GM19099 (cell line): Measurements from ENCODE around the gene SLC6A6.

Experiments used
- POLR2A ChIP-seq: IDR thresholded peaks from 3 replicates; pipeline ENCODE4 v1.6.1; 2011; ENCODE audit warnings: low read depth; ENCODE audit not compliant: insufficient read length; ENCODE audit errors: extremely low read depth

SLC6A6 gene

DNA sequence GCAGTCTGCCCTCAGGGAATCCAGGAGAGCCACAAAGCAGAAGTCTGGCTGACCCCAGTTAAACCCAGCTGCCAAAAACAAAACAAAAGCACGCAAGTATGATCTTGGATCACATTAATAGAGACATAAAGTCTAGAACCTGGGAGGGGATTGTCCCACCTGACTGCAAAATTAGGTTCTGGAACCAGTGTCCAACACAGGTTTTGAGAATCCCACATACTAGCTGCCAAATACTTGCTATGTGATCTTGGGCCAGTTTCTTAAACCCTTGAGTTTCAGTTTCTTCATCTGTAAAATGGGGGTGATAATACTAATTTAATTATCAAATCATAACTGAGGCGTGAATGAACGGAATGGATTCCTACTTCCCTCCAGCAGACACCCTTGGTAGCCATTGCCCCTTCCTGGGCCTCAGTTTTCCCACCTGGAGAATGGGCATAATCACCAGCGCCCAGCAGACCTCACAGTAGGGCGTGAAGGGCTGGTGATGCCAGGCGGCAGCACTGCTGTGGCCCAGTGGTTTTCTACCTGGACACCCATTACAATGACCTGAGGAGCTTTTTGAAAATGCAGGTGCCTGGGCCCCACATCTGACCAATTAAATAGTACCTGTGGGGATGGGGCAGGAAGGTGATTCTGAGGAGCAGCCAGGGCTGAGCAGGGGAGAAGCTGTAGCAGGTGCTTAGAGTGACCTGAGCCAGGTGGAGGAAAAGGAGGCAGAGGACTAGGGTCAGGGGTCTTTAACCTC lies 105.5 kb downstream of the SLC6A6 start:
- TF ChIP-seq POLR2A, result no peak

DNA sequence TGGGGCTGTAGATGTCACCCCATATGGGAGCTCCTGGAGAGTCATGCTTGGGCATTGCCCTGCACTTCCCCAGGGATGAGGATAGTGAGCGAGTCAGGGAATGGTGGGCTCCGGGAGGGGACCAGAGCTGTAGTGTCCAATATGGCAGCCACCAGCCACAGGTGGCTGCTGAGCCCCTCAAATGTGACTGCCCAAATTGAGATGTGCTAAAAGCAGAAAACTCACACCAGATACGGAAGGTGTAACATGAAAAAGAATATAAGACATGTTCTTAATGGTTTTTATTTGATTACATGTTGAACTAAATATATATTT lies 106.1 kb downstream of the SLC6A6 start:
- TF ChIP-seq POLR2A, result no peak

DNA sequence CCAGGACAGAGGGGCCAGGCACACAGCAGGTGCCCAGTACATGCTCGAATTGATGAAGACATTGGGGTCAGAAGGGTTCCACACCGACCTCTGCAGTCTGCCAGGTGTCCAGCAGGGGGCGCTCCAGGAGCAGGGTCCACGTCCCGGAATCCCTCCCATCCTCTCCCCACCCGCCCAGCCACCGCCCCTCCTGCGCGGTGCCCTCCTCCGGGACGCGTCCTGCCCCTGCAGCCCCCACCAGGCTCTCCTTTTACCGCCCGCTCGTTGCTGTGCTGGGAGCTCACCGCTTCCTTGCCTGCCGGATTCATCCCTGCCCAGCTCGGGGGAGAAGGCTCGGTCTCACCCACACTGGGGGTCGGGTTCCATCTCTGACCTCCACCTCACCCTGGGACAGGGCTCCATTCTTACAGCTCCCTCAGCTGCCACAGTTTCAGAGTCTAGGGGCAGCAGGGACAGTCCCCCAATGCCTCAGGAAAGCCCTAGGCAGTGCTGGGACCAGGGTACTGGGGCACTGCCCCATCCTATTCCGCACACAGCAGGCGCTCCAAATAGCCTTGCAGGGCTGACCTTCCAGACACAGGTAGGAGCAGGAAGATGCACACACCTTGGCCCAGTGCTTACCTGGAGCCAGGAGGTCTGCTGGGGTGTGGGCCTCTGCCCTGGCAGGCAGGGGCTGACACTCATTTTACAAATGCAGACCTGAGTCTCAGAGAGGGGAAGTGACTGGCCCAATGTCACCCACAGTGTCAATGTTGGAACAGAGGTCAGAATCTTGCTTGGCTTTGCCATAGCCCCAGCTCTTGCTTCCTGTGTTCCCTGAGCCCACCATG lies 106.8 kb downstream of the SLC6A6 start:
- TF ChIP-seq POLR2A, result no peak

DNA sequence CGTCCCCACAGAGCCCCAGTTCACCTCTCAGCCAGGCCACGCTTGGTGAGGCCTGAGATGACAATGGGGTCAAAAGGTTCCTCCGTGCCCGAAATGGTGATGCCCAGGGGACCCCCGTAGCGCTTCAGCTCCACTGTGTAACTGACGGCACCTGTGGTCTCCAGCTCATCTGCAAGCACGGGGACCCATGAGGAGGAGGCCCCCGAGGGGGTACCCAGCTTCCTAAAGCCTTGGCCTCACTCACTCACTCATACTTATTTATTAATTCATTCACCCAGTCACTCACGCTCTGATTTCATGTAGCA lies 107.3 kb downstream of the SLC6A6 start:
- no peak for TF ChIP-seq POLR2A

DNA sequence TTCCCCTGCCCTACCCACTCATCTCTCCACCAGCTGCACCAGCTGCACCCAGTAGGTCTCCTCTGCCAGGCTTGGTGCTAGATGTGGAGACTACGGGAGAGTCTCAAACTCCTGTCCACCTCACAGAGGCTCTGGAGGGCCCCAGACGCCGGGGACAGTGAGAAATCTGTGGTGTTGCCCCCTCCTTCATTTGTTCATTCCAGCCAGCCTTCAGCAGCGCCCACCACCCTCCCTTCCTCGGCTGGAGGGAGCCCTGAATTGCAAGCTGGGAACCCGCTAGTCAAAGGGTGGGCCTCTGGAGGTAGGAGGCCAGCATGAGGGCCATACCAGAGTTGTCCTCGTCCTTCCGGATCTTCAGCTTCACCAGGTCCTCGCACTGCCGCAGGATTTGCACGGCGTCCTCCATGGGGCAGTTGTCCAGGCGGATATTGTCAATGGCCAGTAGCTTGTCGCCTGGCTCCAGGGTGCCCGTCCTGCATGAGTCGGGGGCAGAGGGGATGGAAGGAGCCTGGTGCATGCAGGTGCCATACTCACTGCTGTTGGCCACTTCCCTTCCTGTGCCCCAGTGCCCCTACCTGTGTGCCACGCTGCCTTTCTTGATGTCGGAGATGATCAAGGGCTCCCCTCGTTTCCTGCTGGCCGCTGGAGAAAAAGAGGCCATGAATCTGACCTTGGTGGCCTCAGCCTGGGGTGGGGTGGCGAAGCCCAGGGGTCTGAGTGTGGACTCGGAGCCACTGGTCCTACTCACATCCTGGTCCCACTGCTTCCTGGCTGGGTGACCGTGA lies 108.6 kb downstream of the SLC6A6 start:
- TF ChIP-seq POLR2A, result no peak

DNA sequence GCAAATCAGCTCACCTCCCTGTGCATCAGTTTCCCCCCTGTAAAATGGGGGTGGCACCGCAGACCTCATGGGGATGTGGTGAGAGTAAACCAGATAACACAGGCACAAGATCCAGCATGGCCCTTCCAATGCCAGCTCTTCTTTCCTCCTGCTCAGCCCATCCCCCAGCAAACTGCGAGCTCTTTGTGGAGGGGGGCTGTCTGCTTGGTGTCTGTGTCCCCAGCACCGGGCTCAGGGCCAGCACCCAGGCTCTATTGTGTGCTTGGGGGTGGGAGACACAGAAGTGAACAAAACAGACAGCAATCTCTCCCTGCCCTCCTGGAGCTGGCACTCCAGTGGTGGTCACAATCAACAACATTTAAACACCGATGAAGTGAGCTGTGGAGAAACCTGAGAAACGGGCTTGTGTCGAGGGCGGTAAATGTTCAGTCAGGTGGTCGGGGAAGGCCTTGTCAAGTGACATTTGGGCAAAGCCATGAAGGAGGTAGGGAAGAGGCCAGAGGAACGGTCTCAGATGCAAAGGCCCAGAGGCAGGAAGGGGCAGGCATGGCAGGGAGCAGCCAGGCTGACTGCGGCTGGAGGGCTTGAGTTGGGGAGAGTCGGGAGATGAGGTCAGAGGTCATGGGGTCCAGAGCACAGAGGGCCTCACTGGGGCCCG lies 109.3 kb downstream of the SLC6A6 start:
- no peak for TF ChIP-seq POLR2A

DNA sequence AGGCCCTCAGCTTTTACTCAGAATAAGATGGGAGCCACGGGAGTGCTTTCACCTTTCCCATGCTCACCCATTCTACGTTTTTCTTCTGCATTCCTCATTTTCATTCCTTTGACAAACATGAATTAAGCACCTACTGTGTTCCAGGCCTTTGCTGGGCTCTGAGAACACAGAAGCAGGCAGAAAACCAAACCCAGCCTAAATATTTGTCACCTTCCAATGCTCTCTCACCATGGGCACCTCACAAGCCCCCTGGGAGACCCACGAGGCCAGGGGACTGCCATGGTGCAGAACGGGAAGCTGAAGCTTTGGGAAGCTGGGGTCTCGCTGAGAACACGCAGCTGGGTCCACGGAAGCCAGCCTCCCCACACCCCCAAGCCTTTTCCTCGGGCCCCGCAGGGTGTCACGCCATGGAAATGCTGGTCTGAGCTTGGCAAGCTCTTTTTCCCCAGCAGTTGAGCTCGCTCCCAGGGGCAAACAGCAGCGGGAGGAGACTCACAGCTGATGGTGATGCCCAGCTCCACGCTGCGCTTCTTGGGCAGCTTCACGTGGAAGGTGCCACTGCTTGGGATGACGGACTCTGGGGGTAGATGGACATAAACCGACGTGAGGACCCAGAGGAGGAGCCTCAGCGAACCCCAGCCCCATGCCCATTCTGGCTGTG lies 110.0 kb downstream of the SLC6A6 start:
- no peak for TF ChIP-seq POLR2A

DNA sequence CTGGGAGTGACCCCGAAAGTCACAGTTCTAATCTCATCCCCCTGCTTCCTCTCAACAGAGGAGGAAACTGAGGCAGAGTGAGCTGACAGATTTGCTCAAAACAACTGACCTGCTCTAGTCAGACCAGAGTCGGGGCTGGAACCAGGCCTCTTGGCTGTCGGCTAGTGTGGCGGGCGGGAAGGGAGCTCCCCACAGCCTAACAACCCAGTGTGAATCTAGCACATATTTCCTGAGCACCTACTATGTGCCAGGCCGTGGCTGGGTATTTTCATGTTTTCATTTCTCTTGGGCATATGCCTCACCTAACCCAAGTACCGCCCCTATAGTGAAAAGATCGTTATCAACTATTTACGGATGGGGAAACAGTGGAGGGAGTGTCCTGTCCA lies 110.5 kb downstream of the SLC6A6 start:
- TF ChIP-seq POLR2A, result no peak

DNA sequence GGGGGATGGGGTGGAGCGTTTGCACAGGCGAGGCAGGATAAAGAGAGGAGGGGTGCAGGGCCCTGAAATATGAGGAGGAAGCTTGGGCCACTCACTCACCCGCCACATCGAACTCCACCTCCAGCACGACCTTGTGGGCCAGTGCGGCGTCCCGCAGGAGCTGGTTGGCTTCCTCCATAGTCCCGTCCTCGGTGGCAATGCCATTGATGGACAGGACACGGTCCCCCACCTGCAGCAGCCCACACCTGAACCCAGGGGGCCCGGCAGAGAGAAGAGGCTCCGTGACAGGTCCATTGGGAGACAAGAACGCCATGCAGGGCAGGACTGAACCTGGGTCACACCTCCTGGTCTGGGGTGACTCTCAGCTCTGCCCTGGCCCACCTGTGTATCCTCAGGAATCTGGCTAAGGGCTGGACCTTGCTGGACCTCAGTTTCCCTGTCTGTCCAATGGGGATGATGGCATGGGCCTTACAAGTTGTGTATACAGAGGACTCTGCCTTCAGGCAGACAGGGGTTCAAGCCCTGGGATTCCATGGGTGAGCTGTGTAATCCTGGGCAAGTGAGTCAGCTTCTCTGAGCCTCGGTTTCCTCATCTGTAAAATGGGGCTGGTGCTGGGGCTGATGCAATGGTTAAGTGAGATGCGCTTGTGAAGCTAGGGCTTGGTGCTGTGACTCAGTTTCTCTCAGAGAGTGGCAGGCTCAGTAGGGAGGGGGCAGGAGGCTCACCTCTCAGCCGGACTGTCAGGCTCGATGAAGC lies 111.3 kb downstream of the SLC6A6 start:
- no peak for TF ChIP-seq POLR2A

DNA sequence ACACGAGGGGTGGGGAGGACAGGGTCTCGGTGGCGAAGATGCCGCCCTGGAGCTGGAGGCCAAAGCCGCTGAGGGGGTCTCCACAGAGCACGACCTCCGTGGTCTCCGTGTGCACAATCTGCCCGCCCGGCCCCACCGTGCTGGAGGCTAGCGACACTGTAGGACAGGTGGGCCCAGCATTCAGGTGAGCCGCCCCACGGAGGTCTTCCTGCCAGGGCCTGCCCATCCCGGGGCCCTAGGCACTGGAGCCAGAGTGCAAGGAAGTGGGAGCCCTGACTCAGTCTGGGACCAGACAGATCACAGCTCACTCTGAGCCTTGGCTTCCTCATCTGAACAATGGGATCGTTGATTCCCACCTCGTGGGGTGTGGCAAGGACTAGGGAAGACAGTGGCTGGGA lies 111.9 kb downstream of the SLC6A6 start:
- no peak for TF ChIP-seq POLR2A

DNA sequence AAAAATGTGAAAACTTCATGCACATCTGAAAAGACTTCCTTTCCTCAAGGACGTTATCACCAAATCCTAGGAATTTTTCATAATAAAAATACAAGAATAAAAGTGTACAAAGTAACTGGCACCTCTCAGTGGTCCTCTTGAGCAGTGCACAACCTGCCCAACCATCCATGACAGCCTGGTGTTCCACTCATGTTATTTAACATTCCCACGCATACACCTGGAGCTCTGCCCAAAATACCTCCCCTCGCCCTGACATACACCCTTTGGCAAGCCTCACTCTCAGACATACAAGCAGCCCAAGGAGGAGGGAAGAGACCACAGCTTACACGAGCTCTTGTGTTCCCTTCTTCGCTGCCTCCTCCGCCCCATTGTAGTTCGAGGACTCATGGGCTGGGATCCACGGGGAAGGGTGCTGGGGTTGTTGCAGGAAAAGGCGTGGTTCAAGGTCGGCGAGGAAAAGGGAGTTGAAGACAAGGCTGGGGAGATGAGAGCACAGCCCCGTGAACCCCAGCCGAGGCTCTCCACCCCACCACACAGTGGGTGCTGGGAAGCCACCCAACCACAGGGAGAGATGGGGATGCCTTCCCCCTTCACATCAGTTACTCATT lies 114.4 kb downstream of the SLC6A6 start:
- TF ChIP-seq POLR2A, result no peak

DNA sequence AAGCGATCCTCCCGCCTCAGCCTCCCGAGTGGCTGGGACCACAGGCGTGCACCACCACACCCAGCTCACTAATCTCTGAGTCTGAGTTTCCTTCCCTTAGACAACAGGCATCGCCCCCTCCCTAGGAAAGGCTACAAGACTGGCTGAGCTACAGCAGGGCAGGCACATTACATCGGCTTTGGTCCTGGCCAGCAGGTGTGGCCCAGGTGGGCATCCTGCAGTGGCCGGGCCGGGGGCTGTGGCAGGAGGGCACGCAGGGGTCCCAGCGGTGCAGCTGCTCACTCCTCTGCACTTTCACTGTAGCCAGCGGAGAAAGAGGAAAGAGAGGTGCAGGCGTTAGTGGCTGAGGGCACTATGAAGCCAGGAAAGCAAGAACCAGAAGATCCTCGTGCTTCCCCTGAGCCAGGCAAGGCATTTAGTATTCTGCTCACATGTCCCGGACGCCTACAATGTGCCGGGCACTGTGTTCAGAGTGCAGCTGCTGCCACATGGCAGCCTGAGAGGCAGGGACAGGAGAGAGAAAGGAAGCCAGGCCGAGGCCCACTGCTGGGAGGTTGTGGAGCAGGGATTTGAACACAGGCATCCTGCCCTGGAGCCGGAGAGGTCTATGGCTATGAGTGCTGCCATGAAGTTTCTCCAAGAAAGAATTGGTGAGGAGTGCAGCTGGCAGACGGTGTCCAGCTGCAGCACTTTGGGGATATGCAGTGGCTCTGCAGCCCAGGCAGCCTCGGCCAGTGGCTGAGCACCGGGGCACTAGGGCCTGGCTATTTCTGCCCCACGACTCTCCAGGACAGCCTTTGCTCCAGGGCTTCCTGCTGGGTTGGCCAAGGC lies 115.4 kb downstream of the SLC6A6 start:
- no peak for TF ChIP-seq POLR2A

DNA sequence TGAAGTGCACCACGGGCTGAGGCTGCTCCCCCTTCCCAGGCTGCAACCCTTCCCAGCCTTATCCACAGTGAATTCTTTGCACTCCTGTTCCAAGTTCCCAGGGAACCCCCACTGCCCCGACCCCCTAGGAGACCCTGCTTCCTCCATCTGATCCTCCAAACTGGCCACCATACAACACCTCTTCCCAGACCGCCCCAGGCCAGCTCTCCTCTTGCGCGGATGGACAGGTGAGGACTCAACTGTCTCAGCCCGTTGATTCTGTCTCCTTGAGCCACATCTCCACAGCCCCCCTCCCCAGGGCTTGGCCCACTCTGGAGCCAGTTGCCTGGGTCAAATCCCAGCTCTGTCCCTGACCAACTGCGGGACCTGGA lies 116.0 kb downstream of the SLC6A6 start:
- TF ChIP-seq POLR2A, result no peak
